GM19025 (cell line): ENCODE data around the gene IREB2.
"Not testable (repeated sequence)": the region's sequence is repeated elsewhere in the genome, so short reads cannot be mapped to it uniquely, and the experiment has no call there.

Experiments used
- ATAC-seq: cut with Tn5 transposase; IDR thresholded peaks from one replicate; pipeline ENCODE4 v1.9.1; 2021; ENCODE audit warnings: mild to moderate bottlenecking, low read depth, moderate library complexity; ENCODE audit not compliant: unreplicated experiment

Gene IREB2, protein sequence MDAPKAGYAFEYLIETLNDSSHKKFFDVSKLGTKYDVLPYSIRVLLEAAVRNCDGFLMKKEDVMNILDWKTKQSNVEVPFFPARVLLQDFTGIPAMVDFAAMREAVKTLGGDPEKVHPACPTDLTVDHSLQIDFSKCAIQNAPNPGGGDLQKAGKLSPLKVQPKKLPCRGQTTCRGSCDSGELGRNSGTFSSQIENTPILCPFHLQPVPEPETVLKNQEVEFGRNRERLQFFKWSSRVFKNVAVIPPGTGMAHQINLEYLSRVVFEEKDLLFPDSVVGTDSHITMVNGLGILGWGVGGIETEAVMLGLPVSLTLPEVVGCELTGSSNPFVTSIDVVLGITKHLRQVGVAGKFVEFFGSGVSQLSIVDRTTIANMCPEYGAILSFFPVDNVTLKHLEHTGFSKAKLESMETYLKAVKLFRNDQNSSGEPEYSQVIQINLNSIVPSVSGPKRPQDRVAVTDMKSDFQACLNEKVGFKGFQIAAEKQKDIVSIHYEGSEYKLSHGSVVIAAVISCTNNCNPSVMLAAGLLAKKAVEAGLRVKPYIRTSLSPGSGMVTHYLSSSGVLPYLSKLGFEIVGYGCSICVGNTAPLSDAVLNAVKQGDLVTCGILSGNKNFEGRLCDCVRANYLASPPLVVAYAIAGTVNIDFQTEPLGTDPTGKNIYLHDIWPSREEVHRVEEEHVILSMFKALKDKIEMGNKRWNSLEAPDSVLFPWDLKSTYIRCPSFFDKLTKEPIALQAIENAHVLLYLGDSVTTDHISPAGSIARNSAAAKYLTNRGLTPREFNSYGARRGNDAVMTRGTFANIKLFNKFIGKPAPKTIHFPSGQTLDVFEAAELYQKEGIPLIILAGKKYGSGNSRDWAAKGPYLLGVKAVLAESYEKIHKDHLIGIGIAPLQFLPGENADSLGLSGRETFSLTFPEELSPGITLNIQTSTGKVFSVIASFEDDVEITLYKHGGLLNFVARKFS

GRCh38 chr15:78437762-78438618 is at the start of gene IREB2:
TSS of gene IREB2 (plus strand) at chr15:78438216. CDS start at chr15:78438338, 122 bp downstream.
- peak; percentile 82 for ATAC-seq

- no peak for ATAC-seq
Measured at GRCh38 chr15:78388865-78389264, 49.2 kb upstream of the IREB2 start.

DNA sequence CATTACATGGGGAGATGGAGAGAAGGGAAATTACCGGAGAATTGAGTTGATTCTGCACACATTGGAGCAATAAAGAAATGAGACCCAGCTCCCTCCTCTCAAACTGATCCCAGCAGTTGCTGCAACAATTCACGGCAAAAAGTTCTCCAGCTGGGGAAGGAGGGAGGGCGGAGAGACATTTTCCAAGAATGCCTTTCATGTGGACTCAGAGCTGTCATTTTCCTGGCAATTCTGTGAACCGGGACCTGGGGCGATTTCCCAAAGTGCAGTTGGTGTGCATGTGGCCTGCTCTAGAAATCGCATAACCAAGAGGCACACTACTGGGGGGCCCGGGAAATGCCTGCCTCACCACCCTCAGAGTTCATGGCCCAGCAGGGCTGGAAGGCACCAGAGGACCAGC is 48.7 kb upstream of the IREB2 start:
- ATAC-seq: no peak

DNA sequence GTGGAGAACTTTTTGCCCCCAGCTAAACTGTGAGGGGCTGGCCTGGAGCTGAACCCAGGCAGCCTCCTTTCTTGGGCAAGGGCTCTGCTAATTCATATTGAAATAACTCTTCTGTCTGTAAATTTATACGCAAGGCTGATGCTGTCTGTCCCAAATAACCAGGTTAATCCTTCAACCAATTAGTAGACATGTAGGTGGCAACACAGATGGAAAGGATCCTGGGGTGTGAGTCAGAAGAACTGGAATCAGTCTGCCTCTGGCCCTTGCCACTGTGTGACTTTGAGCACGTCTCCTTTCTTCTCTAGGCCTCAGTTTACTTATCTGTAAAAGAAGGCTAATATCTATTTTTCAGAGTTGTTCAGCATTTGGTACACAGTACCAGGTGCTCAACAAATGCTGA is 48.3 kb upstream of the IREB2 start:
- ATAC-seq: no peak

GRCh38 chr15:78390242-78390641 is 47.8 kb upstream of the IREB2 start:
- no peak for ATAC-seq

DNA sequence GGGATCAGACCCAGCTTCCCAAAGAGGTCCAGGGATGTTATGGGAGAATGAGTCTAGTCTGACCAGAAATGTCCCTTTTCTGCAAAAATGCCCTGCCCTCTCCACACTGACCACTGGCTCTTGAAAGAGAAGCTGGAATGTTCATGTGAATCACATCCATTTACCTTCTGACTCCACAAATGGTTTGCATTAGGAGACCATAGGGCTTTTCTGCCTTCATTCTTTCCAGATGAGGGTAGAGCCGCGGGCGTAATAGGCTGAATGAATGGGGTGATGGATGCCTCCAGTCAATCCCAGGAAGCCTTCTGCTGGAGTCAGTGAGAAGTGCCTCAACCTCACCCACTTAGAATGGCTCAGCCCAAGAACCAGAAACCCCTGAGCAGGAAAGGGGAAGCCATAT is 47.2 kb upstream of the IREB2 start:
- ATAC-seq: no peak

- ATAC-seq: no peak
Measured at GRCh38 chr15:78391781-78392180, 46.2 kb upstream of the IREB2 start.

DNA sequence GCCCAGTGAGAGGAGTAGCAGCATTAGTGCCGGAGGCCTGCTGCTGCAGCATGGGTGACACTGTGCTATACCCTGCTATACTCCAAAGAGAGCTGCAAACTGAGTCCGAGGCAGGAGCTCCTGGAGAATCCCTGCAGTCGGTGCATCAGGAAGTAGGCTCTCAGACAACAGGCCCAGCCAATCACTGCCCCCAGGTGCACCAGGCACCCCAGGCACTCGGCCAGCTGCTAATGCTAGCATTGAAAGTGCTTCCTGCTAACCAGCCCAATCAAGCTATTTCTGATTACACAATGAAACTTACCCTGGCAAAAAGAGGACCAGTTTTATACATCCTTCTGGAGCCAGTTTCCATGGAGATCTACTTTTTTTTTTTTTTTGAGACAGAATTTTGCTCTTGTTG is 45.6 kb upstream of the IREB2 start:
- no peak for ATAC-seq

DNA sequence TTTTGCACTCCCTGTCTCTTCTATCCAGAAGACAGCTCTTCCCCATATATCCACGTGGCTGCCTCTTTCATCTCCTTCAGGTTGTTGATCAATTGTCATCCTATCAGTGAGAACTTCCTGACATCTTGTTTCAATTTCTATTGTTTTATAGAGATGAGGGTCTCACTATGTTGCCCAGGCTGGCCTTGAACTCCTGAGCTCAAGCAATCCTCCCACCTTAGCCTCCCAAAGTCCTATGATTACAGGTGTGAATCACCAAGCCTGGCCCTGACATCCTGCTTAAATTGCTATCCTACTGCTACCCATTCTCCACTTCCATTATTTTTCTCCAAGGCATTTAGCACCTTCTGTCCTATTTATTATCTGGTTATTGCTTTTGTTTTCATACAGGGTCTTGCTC is 44.9 kb upstream of the IREB2 start:
- ATAC-seq: no peak

DNA sequence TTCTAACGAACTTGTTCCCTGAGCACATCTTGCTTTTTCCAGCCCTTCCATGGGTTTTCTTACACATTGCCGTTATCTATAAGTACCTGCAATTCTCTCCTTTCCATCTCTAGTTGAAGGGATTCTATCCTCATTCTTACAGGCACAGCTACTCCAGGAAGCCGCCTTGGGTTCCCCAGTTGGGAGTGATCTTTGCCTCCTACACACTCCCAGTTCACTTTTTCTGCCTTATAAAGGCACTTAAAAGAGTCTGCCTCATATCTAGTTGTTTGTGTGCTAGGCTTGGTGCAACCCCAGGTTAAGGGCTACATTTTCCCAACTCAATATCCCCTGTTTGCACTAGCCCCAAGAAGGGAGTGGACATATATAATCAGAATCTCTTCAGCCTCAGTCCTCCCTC is 44.0 kb upstream of the IREB2 start:
- ATAC-seq: no peak

GRCh38 chr15:78394981-78395616 is 42.9 kb upstream of the IREB2 start:
- no peak for ATAC-seq

- ATAC-seq: no peak
Measured at GRCh38 chr15:78396186-78396814, 41.7 kb upstream of the IREB2 start.

- no peak for ATAC-seq
Measured at GRCh38 chr15:78396976-78397375, 41.0 kb upstream of the IREB2 start.

DNA sequence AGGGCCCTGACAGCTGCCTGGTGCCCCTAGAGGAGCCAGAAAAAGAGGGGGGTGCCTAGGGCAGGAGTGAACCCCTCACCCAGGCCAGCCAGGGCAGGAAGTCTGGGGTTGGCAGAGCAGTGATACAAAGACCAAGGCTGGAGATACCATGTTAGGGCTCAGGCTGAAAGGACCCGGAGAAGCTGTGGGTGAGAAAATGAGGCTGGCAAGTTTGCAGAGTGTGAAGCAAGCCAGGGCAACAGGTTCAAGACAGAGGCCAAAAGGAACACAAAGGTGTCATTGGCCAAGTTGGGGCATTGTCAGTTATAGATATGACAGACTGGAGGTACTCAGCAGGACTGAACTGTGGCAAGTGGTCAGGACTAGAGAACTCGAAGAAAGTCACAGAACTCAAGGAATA is 40.6 kb upstream of the IREB2 start:
- ATAC-seq: no peak

GRCh38 chr15:78398076-78398825 is 39.8 kb upstream of the IREB2 start:
- ATAC-seq: no peak

DNA sequence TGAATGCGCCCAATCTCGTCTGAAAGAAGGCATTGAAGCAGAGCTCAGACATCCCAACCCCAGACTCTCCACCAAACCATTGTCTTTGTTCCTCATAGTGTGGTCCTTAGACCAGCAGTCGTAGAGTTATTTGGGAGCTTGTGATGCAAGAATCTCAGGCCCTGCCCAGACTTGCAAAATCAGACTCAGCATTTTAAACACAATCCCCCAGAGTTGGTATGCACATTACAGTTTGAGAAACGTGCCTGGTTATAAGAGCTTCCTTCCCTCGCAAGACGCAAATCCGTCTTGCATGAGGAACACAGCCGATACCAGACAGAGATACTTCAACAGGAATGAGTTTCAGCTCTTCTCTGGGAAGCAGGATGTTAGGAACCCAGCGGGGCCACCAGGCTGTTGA is 38.9 kb upstream of the IREB2 start:
- no peak for ATAC-seq

GRCh38 chr15:78402061-78402610 is 35.9 kb upstream of the IREB2 start:
- no peak for ATAC-seq

GRCh38 chr15:78404125-78404524 is 33.9 kb upstream of the IREB2 start:
- no peak for ATAC-seq

DNA sequence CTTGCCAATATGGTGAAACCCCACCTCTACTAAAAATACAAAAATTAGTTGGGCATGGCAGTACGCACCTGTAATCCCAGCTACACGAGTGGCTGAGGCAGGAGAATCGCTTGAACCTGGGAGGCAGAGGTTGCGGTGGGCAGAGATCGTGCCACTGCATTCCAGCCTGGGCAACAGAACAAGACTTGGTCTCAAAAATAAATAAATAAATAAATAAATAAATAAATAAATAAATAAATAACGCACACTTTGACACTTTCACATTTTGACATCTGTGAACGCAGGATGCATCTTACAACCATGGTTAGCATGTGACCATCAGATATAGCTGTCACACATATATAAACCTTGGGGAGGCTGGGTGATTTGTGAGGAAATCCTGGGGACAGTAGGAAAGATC is 33.2 kb upstream of the IREB2 start:
- not testable (repeated sequence) for ATAC-seq
